Keratinocyte (primary cell): ENCODE results near the gene RCAN2. TPM values are rescaled to one million over a fixed set of nuclear protein-coding genes. Genes with fewer than 3 reads are reported as not detected.
A peak's percentile ranks its signal among the peaks of the same experiment; 100 is the strongest.

Source experiments
- DNase-seq: peaks from one replicate; pipeline ENCODE4 v3.0.0-alpha.2; 2011; ENCODE audit warnings: low read depth, missing footprints, low spot score
- FAIRE-seq: peaks from 2 replicates; lab custom pipeline; 2011; peaks lifted over from hg19 to GRCh38; lab: Jason Lieb, UNC
- H2AFZ ChIP-seq: 2 replicates; pipeline ENCODE4 v1.6.0; 2012; ENCODE audit warnings: low read length, control low read depth, inconsistent platforms; ENCODE audit not compliant: control insufficient read depth
- H3K27ac ChIP-seq: 2 replicates; pipeline ENCODE4 v1.5.1; 2011; ENCODE audit warnings: low read length; ENCODE audit not compliant: control insufficient read depth, insufficient read depth
- H3K27me3 ChIP-seq: 3 replicates; pipeline ENCODE4 v1.6.0; 2011; ENCODE audit warnings: low read length; ENCODE audit not compliant: control insufficient read depth, insufficient read depth; ENCODE audit errors: extremely low read depth
- H3K36me3 ChIP-seq, 2 experiments: 2 replicates in 1 of 2; 3 replicates in 1 of 2; pipeline ENCODE4 v1.5.1; 2011; ENCODE audit warnings: low read length in 2 of 2, mild to moderate bottlenecking in 1 of 2; ENCODE audit not compliant: control insufficient read depth in 2 of 2, insufficient read depth in 2 of 2; ENCODE audit errors: extremely low read depth in 1 of 2
- H3K4me1 ChIP-seq: 3 replicates; pipeline ENCODE4 v1.5.1; 2011; ENCODE audit warnings: low read length; ENCODE audit not compliant: control insufficient read depth, insufficient read depth; ENCODE audit errors: extremely low read depth
- H3K4me2 ChIP-seq: 3 replicates; pipeline ENCODE4 v1.6.0; 2011; ENCODE audit warnings: low read depth, low read length; ENCODE audit not compliant: control insufficient read depth, insufficient read depth; ENCODE audit errors: extremely low read depth
- H3K4me3 ChIP-seq, 3 experiments: fragments of 200-600 bp in 1 of 3; sonication (generic) in 1 of 3; 2 replicates in 2 of 3; 3 replicates in 1 of 3; pipeline ENCODE4 v1.5.1; 2011 to 2016; ENCODE audit warnings: low read length in 3 of 3, mild to moderate bottlenecking in 3 of 3, control low read depth in 2 of 3, inconsistent platforms in 1 of 3, low read depth in 1 of 3, mixed read lengths in 1 of 3, mixed run types in 1 of 3, moderate library complexity in 1 of 3; ENCODE audit not compliant: control insufficient read depth in 2 of 3, insufficient read depth in 2 of 3; ENCODE audit errors: extremely low read depth in 1 of 3
- H3K79me2 ChIP-seq: 2 replicates; pipeline ENCODE4 v1.6.0; 2012; ENCODE audit warnings: low read length; ENCODE audit not compliant: control insufficient read depth, insufficient read depth
- H3K9ac ChIP-seq: 3 replicates; pipeline ENCODE4 v1.6.0; 2011; ENCODE audit warnings: low read length; ENCODE audit not compliant: control insufficient read depth, insufficient read depth; ENCODE audit errors: extremely low read depth
- H3K9me1 ChIP-seq: 3 replicates; pipeline ENCODE4 v1.6.0; 2011; ENCODE audit warnings: low read length; ENCODE audit not compliant: control insufficient read depth, insufficient read depth; ENCODE audit errors: extremely low read depth
- H3K9me3 ChIP-seq: 2 replicates; pipeline ENCODE4 v1.5.1; 2012; ENCODE audit warnings: low read depth, low read length; ENCODE audit not compliant: control insufficient read depth
- H4K20me1 ChIP-seq: 3 replicates; pipeline ENCODE4 v1.6.0; 2011; ENCODE audit warnings: low read length; ENCODE audit not compliant: control insufficient read depth, insufficient read depth; ENCODE audit errors: extremely low read depth
- CTCF ChIP-seq, 3 experiments: IDR thresholded peaks in 1 of 3; conservative IDR thresholded peaks in 1 of 3; optimal IDR thresholded peaks in 1 of 3; 2 replicates in 2 of 3; 3 replicates in 1 of 3; pipeline versions ENCODE3 to v1.5.1; 2011; ENCODE audit warnings: low read length in 3 of 3, mild to moderate bottlenecking in 3 of 3, moderate library complexity in 2 of 3, control low read depth in 1 of 3, inconsistent platforms in 1 of 3; ENCODE audit not compliant: insufficient read depth in 2 of 3; ENCODE audit errors: extremely low read depth in 1 of 3
- EZH2 ChIP-seq: IDR thresholded peaks from one replicate; pipeline ENCODE4 v1.6.1; 2012; ENCODE audit warnings: inconsistent platforms, mild to moderate bottlenecking, low read length, moderate library complexity
- dilution Hi-C: fragments of 300-500 bp; cut with MboI; formaldehyde crosslinking; loops from one replicate; pipeline ENCODE4 v1.7.0; 2020; ENCODE audit warnings: low sequenced_read_pairs; ENCODE audit not compliant: extremely low pct_ligation_motif_present
- polyA minus RNA-seq, 3 experiments: library from RNA; depleted of rRNA, polyadenylated mRNA; stranded (reverse); fragments of >200 nt; gene quantifications; 1 replicate in 1 of 3; 2 replicates in 1 of 3; 3 replicates in 1 of 3; pipeline ENCODE4 v1.2.3, GENCODE V29; 2011
- polyA plus RNA-seq, 5 experiments: library from polyadenylated mRNA; depleted of rRNA in 3 of 5; stranded (reverse) in 3 of 5; stranded (forward) in 1 of 5; unstranded in 1 of 5; fragments of >200 nt; gene quantifications; 1 replicate in 1 of 5; 2 replicates in 3 of 5; 3 replicates in 1 of 5; pipeline versions ENCODE4 v1.2.1 to v1.2.3, GENCODE V29; 2011 to 2012; ENCODE audit warnings: missing spikeins in 2 of 5, low read depth in 1 of 5, low replicate concordance in 1 of 5

RCAN2 gene
- polyA plus RNA-seq (0.02 to 0.04 TPM in 2 of 3 replicates, not detected in the other), polyA minus RNA-seq (not detected in 3 replicates)
- 0.07 TPM for polyA plus RNA-seq (2011; ENCODE audit: low read depth)
- polyA plus RNA-seq (2011; cell fraction: cytosol; rRNA removed), result 0.06 and 0.09 TPM in 2 replicates
- 0.10 and 0.13 TPM in 2 replicates for polyA plus RNA-seq (2011; cell fraction: nucleus; rRNA removed)
- 0.04 TPM in 1 of 2 replicates, not detected in the other for polyA plus RNA-seq (2012; ENCODE audit: low replicate concordance)
- not detected for polyA minus RNA-seq (2011; cell fraction: cytosol; rRNA and poly(A)+ RNA removed)
- not detected in 2 replicates for polyA minus RNA-seq (2011; cell fraction: nucleus; rRNA and poly(A)+ RNA removed)

- Histone ChIP-seq H3K27me3 (peaks cover 52% of the 10 kb centered on the region), H3K9me1 (no peaks in the 10 kb centered on the region), H3K4me2 (peak within 1 kb of the TSS; percentile 73), H3K79me2 (no peaks in the 10 kb centered on the region), H3K4me1 (peaks cover 4% of the 10 kb centered on the region), H3K36me3 (no peaks in the 10 kb centered on the region), H3K4me3 (peak within 1 kb of the TSS; percentile 41 to 62 (median 49)), H3K9me3 (no peaks in the 10 kb centered on the region), H3K27ac (no peak within 1 kb of the TSS), H4K20me1 (no peaks in the 10 kb centered on the region), H2AFZ (peak within 1 kb of the TSS; percentile 21), H3K9ac (no peak within 1 kb of the TSS)
- TF ChIP-seq EZH2, result no peak
- no peak for TF ChIP-seq CTCF (optimal IDR thresholded peaks at IDR 0.05 in 1 of 3, IDR thresholded peaks at IDR 0.05 in 1 of 3, conservative IDR thresholded peaks at IDR 0.05 in 1 of 3; ENCODE audit: extremely low read depth in 1 of 3, insufficient read depth in 2 of 3, low read length in 3 of 3)
- dilution Hi-C loops, result no loop called here
- FAIRE-seq (no peak), DNase-seq (no peak)
Observed at GRCh38 chr6:46491201-46491627, at the start of gene RCAN2. RCAN2 (minus strand) TSS chr6:46491449.

- no peaks in the 10 kb centered on the region for H3K79me2 ChIP-seq
- no peak overlapping the region for H3K4me2 ChIP-seq
- TF ChIP-seq EZH2, result no peak
- TF ChIP-seq CTCF (optimal IDR thresholded peaks at IDR 0.05 in 1 of 3, IDR thresholded peaks at IDR 0.05 in 1 of 3, conservative IDR thresholded peaks at IDR 0.05 in 1 of 3; ENCODE audit: extremely low read depth in 1 of 3, insufficient read depth in 2 of 3, low read length in 3 of 3), result no peak
- H4K20me1 ChIP-seq, result no peaks in the 10 kb centered on the region
- H3K4me1 ChIP-seq, result no peaks in the 10 kb centered on the region
- no peak overlapping the region for H3K27ac ChIP-seq
- DNase-seq (no peak), FAIRE-seq (no peak)
- H3K27me3 ChIP-seq, result no peaks in the 10 kb centered on the region
- no peaks in the 10 kb centered on the region for H3K9me3 ChIP-seq
- H2AFZ ChIP-seq, result no peak overlapping the region
- no peaks in the 10 kb centered on the region for H3K9me1 ChIP-seq
- no peaks in the 10 kb centered on the region for H3K36me3 ChIP-seq
- dilution Hi-C loops, result no loop called here
- H3K4me3 ChIP-seq, result no peak overlapping the region
- no peak overlapping the region for H3K9ac ChIP-seq
Observed at GRCh38 chr6:46539866-46540265, 48.6 kb upstream of the RCAN2 start.
